Cardiac muscle cell (in vitro differentiated cells and primary cell): ENCODE results near the gene JARID2. TPM values are rescaled to one million over a fixed set of nuclear protein-coding genes. Genes with fewer than 3 reads are reported as not detected.

Source experiments
- DNase-seq, 2 donors: peaks; one replicate each; pipeline versions ENCODE4 v3.0.0 to v3.0.0-alpha.2; 2010 to 2017; ENCODE audit warnings: low read depth in 1 of 2, low spot score in 1 of 2
- H3K27ac ChIP-seq: fragments of 200-600 bp; sonication (generic); 2 replicates; pipeline ENCODE4 v1.5.1; 2016
- H3K27me3 ChIP-seq: fragments of 200-600 bp; sonication (generic); 2 replicates; pipeline ENCODE4 v1.6.0; 2016; ENCODE audit warnings: control low read depth
- H3K36me3 ChIP-seq: fragments of 200-600 bp; sonication (generic); 2 replicates; pipeline ENCODE4 v1.5.1; 2016; ENCODE audit warnings: control low read depth
- H3K4me1 ChIP-seq: fragments of 200-600 bp; sonication (generic); 2 replicates; pipeline ENCODE4 v1.8.1; 2017; ENCODE audit warnings: low read depth, mild to moderate bottlenecking, mixed run types
- H3K4me3 ChIP-seq: fragments of 200-600 bp; sonication (generic); 2 replicates; pipeline ENCODE4 v1.5.1; 2016; ENCODE audit warnings: mild to moderate bottlenecking
- H3K9me3 ChIP-seq: fragments of 200-600 bp; sonication (generic); 2 replicates; pipeline ENCODE4 v1.5.1; 2017; ENCODE audit warnings: low read depth, mild to moderate bottlenecking, control low read depth
- polyA plus RNA-seq: library from polyadenylated mRNA; unstranded; fragments of >200 nt; fragmentation: Nextera tagmentation; extraction: Ambion mirVana; gene quantifications from 2 replicates; pipeline ENCODE4 v1.2.1, GENCODE V29; 2016
- total RNA-seq: library from RNA; depleted of rRNA; stranded (reverse); fragments of >200 nt; gene quantifications from 2 replicates; pipeline ENCODE4 v1.2.3, GENCODE V29; 2016
- TF ChIP-seq, protein P1 (sequence below): IDR thresholded peaks from 2 replicates; pipeline ENCODE4 v1.5.1; 2012; ENCODE audit warnings: low read depth, mild to moderate bottlenecking, low read length

The JARID2 gene
- total and polyA plus RNA-seq, 2 experiments from 2014 or later = 9.7 to 26.4 TPM

DNA sequence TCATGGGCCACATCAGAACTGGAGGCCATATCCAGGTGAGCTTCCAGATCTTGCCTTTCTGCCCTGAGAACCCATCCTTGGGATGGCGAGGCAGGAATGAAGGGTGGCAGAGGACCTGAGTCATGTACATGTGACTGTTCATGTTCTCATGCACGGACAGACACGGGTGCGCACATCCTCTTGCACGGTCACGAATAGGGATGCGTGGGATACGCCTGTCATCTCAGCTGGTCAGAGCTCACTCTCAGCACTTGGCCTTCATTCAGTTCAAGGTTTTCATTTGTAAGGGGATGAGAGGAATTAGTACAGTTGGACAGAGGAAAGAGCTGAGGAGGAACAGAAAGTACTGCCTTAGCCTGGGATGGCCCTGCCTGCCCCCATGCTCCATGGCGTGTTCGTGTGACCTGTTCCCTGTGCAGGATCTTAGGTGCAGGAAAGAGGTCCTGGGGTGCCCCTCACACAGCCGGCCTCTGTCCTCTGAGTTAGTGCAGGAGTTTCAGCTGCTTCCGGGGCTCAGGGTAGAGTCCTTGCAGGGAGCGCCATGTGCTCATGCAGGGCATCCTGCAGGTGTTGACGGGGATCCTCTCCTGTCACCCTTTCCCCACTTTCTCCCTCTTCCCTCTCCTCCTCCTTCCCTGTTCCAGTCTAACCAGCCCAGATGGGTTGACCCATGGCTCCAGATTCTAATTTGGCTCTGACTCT, 243.5 kb downstream of the JARID2 start:
- Histone ChIP-seq H3K36me3 (peaks cover 13% of the 10 kb centered on the region), H3K4me3 (no peak overlapping the region), H3K27me3 (no peaks in the 10 kb centered on the region), H3K4me1 (no peaks in the 10 kb centered on the region), H3K27ac (no peak overlapping the region), H3K9me3 (no peaks in the 10 kb centered on the region)
- DNase-seq = no peak
- TF ChIP-seq, protein P1, sequence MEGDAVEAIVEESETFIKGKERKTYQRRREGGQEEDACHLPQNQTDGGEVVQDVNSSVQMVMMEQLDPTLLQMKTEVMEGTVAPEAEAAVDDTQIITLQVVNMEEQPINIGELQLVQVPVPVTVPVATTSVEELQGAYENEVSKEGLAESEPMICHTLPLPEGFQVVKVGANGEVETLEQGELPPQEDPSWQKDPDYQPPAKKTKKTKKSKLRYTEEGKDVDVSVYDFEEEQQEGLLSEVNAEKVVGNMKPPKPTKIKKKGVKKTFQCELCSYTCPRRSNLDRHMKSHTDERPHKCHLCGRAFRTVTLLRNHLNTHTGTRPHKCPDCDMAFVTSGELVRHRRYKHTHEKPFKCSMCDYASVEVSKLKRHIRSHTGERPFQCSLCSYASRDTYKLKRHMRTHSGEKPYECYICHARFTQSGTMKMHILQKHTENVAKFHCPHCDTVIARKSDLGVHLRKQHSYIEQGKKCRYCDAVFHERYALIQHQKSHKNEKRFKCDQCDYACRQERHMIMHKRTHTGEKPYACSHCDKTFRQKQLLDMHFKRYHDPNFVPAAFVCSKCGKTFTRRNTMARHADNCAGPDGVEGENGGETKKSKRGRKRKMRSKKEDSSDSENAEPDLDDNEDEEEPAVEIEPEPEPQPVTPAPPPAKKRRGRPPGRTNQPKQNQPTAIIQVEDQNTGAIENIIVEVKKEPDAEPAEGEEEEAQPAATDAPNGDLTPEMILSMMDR = no peak

DNA sequence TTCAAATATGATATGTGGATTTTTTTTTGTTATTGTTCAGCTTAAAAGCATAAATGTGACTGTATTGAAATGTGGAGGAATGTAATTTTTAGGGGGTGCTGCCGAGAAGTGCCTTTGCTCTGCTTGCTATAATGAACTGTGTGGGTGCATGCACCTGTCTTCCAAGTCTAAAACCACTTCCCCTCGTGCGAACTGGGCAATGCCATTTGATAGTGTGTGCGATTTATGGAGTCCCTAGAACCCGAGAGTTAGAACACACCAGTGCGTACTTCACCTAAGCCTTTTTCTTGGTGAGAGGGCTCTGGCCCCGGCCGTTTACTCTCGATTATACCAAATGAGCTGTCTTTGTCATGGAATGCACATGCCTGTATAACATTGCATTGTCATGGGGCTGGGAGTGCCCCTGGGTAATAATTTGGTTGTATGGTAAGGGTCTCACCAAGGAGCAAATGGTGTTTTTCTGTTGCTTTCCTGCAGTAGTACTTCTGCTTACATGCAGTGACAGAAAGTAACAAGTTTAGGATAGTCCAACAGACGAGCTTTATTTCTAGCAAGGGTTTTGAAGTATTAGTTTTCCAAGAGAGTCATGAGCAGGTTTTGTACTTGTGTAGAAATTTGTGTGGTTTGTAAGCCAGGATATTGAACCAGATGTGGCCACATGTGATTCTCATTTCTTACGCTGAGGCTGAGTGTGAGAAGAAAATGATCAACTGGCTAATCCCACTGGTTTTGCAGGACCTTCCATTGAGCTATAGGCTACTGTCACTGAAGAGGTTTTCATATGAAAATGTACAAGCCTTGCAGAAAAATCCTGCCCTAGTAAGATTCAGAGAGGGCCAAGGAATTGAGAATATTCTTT, 244.6 kb downstream of the JARID2 start:
- Histone ChIP-seq H3K27me3 (no peaks in the 10 kb centered on the region), H3K36me3 (peaks cover 13% of the 10 kb centered on the region), H3K27ac (no peak overlapping the region), H3K9me3 (no peaks in the 10 kb centered on the region), H3K4me3 (no peak overlapping the region), H3K4me1 (peaks cover 4% of the 10 kb centered on the region)
- DNase-seq = no peak
- TF ChIP-seq, protein P1 = no peak

DNA sequence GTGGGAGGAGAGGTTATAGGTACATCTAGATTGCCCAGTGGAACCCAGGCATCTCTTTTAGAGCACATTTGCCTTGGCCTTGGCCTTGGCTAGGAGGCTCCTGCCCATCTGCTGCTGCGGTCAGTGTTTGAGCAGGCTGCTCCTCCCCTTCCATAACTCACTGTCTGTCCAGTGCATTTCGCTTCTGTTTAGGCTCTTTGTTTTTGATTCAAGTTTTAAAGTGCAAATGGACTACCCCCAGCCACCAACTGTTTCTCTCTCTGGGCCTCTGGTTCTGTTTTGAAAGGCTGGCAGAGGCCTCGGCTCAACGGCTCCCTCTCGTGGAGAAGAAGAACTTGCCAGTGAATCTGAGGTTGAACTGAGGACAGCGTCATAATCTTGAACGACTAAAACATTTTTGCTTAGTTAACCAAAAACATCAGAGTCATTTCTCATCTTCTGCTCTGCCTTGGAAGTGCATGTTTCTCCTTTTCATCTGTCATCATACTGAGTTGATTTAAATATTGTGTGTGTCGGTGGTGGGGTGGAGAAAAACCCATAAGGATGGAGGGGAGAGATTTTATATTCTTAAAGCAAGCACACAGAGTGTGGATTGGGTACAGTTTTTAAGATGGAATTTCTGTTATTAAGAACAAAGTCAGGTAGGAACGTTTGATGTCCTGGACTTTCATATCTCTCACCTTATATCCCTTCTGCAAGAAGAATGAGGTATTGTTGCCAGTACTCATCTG, 245.6 kb downstream of the JARID2 start:
- peaks cover 6% of the 10 kb centered on the region for H3K4me1 ChIP-seq
- DNase-seq = peak; percentile 75 to 86
- TF ChIP-seq, protein P1 = peak; percentile 95

DNA sequence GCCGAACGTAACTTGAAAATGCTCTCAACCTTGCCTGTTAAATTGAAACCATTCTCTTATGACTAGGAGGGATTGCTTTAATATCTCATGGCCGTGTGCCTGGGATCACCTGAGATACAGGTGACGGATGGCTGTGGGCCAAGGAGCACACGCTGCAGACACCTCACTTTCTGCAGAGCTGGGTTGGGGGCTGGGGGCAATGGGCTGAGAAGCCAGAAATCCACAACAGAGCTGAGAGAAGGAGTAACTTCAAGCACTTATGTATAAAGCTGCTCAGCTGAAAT, 246.1 kb downstream of the JARID2 start:
- H3K9me3 ChIP-seq = no peaks in the 10 kb centered on the region
- H3K4me1 ChIP-seq = peaks cover 6% of the 10 kb centered on the region
- peaks cover 13% of the 10 kb centered on the region for H3K36me3 ChIP-seq
- DNase-seq = no peak
- no peak overlapping the region for H3K4me3 ChIP-seq
- TF ChIP-seq, protein P1 = no peak
- H3K27ac ChIP-seq = no peak overlapping the region
- H3K27me3 ChIP-seq = no peaks in the 10 kb centered on the region

More for the DNA sequence above, 245.6 kb downstream of the JARID2 start:
- Histone ChIP-seq H3K36me3 (peaks cover 13% of the 10 kb centered on the region), H3K9me3 (no peaks in the 10 kb centered on the region), H3K27me3 (no peaks in the 10 kb centered on the region), H3K4me3 (no peak overlapping the region), H3K27ac (no peak overlapping the region)

DNA sequence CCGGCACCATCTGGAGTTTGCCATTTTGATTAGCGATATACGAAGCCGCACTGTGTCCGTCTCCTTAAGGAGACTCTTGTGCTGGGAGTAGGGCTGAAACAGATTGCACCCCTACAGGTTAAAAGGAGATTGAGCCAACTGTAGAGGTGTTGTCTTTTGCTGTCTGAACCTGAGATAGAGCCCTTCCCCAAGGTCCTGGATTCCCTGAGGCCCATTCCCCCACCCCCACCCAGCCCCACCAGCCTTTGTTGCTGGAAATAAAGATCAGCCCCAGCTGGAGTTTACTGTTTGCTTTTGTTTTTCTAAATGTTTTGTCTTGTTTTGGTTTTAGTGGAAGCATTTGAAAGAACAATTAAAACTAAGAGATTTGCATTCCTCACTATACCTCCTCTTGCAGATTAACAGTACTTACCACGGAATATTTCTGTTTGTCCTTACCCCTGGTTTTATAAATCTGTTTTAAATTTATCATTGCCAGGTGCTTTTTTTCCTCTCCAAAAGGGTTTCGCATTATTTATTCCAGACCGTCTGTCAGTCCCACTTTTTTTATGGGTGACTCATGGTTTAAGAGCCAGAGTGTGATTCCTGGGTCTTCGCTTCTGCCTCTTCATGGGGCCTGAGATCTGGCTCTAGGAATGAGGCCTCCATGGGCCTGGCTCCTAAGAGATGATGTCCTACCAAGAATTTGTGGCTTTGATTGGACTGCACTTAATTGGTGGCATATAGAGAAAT, 247.7 kb downstream of the JARID2 start:
- Histone ChIP-seq H3K27ac (no peak overlapping the region), H3K9me3 (no peaks in the 10 kb centered on the region), H3K4me1 (peaks cover 6% of the 10 kb centered on the region), H3K27me3 (no peaks in the 10 kb centered on the region), H3K36me3 (peaks cover 3% of the 10 kb centered on the region), H3K4me3 (no peak overlapping the region)
- TF ChIP-seq, protein P1 = no peak
- no peak for DNase-seq
